ENCODE results near the gene TIMM22.
"Not testable (repeated sequence)": the region's sequence is repeated elsewhere in the genome, so short reads cannot be mapped to it uniquely, and the experiment has no call there.

The TIMM22 gene

DNA sequence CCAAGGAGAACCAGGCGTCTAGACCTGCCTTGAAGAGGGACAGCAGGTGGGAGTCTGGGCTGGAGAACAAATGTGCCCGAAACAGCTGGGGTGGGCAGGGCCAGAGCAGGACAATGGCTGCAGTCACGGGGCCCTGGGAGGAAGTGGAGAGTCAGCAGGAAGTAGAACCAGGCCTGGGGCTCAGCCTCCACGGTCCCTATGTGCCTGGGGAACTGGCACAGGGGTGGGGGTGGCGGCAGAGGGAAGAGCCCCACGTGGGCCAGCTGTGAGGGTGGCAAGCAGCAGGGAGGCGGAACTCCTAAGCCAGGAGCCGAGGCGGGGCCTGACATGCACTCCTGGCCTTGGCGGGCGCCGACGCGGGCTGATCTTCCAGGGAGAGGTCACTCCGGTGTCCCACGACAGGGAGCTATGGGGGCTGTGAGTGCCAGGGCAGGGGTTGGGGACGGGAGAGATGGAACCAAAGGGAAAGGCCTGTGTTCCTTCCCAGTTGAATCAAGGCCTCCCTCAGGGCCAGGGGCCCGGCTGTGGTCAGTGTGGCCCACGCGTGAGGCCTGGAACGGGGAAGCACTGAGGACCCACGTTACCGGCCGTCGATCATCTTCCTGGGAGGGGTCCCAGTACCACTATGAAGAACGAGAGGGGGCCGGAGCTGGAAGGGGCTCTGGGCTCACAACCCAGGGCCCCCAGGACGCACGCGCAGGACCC, 42.7 kb downstream of the TIMM22 start:
- no peak for DNase-seq (ENCODE audit: low read depth)

DNA sequence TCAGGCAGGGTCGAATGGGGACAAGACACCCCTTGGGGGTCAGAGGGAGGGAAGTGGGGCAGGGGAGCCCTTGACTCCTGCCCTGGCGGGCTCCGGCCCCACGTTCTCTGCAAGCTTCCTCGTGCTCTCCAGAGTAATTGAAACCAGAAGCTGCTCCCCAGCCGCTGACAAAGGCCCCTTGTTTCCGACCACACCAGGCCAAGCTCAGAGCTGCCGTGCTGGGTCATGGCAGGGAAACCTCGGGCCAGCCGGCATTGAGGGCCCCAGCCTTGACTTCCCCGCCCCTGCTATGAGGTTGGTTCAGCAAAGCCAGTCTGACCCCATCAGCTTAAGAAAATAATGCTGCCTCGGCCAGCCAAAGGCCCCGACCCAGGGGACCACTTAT, 43.3 kb downstream of the TIMM22 start:
- DNase-seq (ENCODE audit: low read depth), result no peak

DNA sequence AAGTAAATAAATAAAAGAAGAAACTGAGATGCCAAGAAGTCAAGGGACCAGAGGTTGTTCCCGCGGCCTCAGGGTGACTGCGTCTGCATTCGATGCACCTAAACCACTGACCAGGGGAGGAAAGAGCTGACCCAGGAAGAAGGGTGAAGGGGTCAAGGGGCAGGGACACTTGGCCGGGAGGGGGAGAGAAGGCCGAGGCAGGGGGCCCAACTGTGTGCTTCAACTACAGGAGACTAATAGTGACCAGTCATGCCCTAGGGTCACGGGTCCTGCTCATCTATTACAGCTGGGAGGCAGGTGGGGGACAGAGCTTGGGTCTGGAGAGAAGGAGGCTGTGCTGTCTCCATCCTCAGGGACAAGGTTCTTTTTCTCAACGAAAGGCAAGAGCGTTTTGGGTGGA, 44.8 kb downstream of the TIMM22 start:
- no peak for DNase-seq (ENCODE audit: low read depth)

DNA sequence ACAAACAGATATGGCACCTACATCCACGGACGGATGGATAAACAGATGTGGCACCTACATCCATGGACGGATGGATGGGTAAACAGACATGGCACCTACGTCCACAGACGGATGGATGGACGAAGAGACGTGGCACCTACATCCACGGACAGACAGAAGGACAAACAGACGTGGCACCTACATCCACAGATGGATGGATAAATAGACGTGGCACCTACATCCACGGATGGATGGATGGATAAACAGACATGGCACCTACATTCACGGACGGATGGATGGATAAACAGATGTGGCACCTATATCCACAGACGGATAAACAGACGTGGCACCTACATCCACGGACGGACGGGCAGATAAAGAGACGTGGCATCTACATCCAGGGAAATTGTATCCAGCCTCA, 45.6 kb downstream of the TIMM22 start:
- DNase-seq (ENCODE audit: low read depth), result no peak

DNA sequence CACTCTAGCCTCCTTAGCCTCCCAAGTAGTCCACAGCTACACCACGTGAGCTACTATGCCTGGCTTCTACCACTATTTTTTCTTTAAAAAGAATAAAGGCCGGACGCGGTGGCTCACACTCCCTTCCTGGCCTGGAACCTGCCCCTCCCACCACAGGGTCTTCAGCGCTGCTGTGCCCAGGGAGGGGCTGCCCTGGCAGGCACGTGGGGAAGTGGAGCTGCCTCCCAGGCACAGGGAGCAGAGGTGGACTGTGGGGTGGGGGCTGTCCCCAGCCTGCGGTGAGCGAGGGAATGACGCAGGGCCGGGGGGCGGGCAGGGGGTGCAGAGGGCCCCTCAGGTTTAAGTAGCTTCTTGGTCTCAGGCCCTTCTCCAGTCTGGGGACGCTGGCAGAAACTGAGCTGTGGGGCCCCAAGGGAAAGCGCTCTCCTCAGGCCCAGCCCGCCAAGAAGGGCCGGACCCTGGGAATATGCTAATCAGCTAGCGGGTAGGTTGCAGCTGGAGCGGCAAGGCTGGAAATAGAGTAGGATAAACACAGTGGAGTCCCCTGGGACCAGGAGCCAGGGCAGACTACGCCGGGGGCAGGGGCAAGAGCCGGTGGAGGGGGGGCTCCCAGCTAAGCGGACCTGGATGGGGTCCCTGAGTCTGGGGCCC, 46.8 kb downstream of the TIMM22 start:
- DNase-seq (ENCODE audit: low read depth), result no peak

DNA sequence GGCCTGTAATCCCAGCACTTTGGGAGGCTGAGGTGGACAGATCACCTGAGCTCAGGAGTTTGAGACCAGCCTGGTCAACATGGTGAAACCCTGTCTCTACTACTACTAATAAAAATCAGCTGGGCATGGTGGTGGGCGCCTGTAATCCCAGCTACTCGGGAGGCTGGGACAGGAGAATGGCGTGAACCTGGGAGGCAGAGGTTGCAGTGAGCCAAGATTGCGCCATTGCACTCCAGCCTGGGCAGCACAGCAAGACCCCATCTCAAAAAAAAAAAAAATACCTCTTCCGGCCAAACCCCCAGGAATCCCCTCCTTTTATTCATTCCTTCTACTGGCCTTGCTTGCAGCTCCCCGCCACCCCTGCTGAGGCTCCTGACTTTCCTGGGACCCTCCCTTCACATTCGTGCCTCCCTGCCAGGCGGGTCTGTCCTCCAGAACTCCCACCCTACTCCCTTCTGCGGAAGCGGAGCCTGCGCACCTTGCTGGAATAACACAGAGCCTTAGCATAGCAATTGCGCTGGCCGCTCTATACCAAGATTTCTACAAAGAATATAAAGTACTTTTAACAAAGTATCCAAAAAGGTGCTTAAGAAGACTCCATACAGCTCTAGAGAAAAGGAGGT, 47.6 kb downstream of the TIMM22 start:
- DNase-seq (ENCODE audit: low read depth), result not testable (repeated sequence)

DNA sequence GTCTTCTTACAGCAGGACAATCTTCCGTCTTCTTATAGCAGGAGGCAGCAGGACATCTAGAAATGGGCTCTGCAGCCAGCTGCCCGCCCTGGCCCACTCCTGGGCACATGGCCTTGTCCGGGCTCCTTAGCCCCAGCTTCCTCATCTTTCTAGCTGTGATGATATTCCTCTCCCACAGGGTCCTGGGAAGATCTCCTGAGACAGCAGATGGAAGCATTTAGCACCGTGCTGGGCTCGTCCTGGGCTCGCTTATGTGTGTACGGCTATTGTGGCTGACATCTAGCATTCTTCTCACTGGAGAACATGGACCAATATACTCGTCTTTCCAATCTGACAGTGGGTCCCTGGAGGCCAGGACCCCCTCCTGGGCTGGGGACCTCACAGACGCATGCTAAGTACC, 48.5 kb downstream of the TIMM22 start:
- no peak for DNase-seq (ENCODE audit: low read depth)

DNA sequence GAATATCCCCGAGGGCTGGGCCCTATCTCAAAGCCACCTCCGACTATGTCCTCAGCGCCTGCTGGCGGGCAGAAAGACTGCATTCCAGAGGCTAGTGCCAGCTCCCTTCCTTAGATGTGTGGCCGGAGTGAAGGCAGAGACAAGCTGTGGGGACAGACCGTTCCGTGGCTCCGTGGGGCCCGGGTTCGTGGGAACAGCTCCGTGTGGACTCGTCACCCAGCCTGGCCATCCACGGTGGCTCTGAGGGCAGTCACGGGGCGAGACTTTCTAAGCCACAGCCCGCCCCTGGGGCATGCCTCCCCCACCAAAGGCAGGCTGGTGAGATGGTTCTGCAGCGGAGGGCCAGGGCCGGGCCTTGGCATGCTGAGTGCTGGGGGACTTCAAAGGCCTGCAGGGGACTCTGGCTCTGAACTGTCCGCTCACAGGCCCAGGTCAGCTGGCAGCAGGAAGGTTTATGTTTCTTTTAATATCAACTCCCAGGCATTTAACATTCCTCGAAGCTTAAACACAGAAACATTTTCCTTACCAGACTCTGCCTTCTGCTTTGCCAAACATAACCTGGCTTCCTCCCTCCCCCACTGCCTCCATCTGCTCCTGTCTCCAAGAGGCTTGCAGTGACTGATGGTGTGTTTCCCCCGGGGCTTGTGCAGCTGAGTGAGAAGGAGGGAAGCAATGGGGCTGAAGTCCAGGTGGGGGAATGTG, 50.4 kb downstream of the TIMM22 start:
- no peak for DNase-seq (ENCODE audit: low read depth)

DNA sequence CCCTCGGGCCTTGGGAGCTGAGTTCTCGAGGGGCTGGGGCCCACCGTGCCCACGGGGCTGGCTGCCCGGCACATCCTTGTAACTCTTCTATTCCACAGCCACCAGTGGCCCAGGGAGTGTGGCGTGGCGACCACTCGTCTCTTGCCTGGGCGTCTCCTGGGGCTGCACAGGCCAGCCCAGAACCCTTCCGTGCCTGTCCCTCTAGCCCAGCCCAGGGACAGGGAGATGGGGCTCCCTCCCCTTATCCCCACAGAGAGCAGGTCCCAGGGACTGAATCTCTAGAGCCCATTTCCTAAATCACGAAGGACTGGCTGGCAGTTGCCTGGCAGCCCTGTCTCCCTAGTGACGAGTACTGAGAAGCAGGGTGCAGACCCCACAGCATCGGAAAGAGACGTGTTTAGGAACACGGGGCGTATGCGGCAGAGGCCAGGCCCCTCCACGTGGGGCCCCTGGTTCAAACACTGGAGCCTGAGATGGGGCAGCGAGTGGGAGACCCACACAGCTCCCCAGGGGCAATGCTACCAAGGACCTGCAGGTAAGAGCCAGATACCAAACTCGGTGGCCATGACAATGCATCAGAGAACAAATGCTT, 51.0 kb downstream of the TIMM22 start:
- no peak for DNase-seq (ENCODE audit: low read depth)

DNA sequence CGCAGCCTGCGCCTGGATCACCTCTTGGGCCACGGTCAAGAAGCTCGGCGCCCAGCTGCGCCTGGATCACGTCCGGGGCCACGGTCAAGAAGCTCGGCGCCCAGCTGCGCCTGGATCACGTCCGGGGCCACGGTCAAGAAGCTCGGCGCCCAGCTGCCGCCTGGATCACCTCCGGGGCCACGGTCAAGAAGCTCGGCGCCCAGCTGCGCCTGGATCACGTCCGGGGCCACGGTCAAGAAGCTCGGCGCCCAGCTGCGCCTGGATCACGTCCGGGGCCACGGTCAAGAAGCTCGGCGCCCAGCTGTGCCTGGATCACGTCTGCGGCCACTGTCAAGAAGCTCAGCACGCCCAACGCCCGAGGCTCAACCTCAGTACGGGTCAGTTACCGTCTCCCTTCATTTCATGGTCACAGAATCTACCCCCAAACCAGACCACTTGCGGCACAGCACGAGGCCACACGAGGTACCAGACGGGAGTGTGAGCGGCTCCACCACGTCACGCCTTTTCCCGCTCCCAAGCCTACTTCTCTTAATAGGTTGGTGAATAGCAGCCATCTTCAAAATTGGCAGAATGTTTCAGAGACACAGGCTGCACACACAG, 51.7 kb downstream of the TIMM22 start:
- not testable (repeated sequence) for DNase-seq (ENCODE audit: low read depth)

DNA sequence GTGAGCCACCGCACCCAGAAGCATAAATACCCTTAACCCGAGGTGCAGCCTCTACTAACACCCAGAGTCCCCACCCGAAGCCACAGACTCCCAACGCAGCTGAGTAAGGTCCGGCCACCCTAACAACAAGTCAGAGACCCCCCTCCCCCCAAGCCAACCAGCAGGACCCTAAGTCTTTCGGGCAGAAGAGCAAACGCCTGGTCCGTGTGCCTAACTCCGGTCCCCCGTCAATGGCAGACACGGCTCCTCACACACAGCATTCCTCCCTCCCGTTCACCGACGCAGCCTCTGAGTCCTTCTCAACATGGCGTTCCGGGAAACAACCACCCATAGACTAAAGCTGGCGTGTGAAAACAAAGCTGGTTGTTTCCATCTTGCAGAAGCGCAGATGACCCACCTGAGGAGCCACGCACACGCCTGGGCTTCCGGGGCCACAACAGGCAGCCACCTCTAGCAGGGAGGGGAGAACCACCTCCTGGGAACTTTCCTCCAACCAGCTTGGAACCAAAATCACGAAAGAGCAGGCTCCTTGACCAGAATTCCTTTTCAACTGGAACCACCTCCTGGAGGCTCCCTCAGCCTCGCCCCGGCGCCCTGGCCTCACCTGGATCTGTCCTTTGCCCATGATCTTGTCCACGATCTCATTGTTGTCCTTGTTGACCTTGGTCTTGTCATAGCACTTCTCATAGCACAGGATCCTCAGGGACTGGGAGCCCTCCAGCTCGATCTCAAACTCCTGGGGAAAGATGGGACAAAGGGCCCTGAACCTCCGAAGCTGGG, 52.7 kb downstream of the TIMM22 start:
- DNase-seq (ENCODE audit: low read depth), result no peak

DNA sequence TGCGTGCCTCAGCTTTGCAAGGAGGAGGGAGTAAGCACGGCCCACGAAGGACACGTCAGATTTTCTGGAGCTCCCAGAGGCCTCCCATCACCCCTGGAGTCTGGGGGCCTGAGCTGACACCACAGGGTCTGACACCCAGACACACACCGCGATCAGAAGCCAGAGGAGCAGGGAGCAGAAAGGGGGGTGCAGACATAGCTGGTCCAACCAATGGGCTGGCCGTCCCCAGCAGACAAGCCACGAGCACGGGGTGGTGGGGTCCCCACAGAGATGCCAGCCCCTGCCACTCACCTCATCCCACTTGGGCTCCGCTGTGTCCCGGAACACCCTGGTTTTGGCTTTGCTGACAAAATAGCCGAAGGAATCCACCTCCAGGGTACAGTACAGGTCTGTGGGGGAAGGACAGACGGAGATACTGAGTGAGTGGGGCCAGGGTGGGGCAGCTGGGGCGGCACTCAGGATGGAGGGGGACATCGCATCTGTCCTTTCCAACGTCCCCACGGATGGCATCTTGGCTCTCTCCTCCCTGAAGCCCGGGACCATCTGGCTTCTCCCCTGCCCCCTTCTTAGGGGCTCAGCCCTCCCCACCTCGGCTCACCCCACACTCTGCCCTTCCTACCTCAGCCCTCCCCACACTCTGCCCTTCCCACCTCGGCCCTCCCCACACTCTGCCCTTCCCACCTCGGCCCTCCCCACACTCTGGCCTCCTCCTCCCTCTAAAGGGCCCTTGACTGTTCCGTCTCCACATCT, 53.5 kb downstream of the TIMM22 start:
- DNase-seq (ENCODE audit: low read depth), result no peak

DNA sequence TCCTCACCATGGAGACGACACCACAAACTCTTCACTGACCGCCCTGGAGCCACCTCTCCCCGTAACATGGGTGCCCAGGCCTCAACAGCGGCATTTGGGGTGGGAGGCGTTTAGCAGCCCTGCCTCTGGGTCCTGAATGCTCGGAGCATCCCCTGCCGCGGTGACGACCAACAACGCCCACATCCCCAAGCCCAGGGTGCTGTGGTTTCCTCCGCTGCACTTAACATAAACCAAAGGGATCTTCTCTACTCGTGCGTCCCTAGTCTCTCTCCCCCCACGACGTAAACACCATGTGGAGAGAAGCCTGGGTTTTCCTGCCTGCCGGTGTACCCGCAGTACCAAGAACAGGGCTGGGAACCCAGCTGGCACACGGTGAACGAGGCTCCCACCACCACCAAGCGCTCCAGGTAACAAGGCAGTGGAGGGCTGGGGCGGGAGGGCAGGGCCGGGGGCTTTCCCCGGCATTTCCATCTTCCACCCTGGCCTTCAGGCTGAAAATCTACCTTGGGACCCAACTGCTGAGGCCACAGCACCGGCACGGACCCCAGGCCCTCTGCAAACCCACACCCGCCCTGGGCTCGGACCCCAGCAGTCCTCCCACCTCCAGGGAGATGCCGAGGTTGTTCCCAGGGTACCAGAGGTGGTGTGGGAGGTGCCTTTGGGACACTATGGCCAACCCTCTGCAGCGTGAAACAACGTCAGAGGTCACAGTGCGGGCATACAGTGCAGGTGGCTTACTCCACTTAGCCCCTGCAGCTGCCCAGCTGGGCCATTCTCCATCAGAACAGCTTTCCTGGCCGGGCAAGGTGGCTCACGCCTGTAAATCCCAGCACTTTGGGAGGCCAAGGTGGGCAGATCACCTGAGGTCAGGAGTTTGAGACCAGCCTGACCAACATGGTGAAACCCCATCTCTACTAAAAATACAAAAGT, 54.3 kb downstream of the TIMM22 start:
- no peak for DNase-seq (ENCODE audit: low read depth)

Data from stimulated activated CD8-positive, alpha-beta memory T cell treated with anti-CD3 and anti-CD28 coated beads, Interleukin-7, amount 100 ng/mL, for 24 hours (primary cell).